Hepatocyte (in vitro differentiated cells): Measurements from ENCODE around the gene KRT31. TPM values are rescaled to one million over a fixed set of nuclear protein-coding genes. Genes with fewer than 3 reads are reported as not detected.

Experiments used
- DNase-seq: peaks from one replicate; pipeline ENCODE4 v3.0.0-alpha.2; 2016; ENCODE audit warnings: low spot score
- H2AFZ ChIP-seq: fragments of 200-600 bp; sonication (generic); 2 replicates; pipeline ENCODE4 v1.6.0; 2016; ENCODE audit warnings: antibody characterized with exemption, mild to moderate bottlenecking
- H3K27ac ChIP-seq: fragments of 200-600 bp; sonication (generic); 2 replicates; pipeline ENCODE4 v1.5.1; 2016; ENCODE audit warnings: mild to moderate bottlenecking
- H3K27me3 ChIP-seq: fragments of 200-600 bp; sonication (generic); 2 replicates; pipeline ENCODE4 v1.6.1; 2016
- H3K36me3 ChIP-seq: fragments of 200-600 bp; sonication (generic); replicated peaks from 2 replicates; pipeline ENCODE4 v1.5.1; 2016; ENCODE audit warnings: low read depth; ENCODE audit not compliant: insufficient read depth
- H3K4me1 ChIP-seq: fragments of 200-600 bp; sonication (generic); 2 replicates; pipeline ENCODE4 v1.5.1; 2016; ENCODE audit warnings: mild to moderate bottlenecking, moderate library complexity; ENCODE audit not compliant: insufficient read depth
- H3K4me2 ChIP-seq: fragments of 200-600 bp; sonication (generic); 2 replicates; pipeline ENCODE4 v1.6.0; 2016
- H3K4me3 ChIP-seq: fragments of 200-600 bp; sonication (generic); 2 replicates; pipeline ENCODE4 v1.5.1; 2016; ENCODE audit warnings: mild to moderate bottlenecking
- H3K79me2 ChIP-seq: fragments of 200-600 bp; sonication (generic); 2 replicates; pipeline ENCODE4 v1.6.0; 2017; ENCODE audit warnings: mild to moderate bottlenecking
- H3K9me2 ChIP-seq: fragments of 200-600 bp; sonication (generic); replicated peaks from 2 replicates; pipeline ENCODE4 v1.6.0; 2017; ENCODE audit warnings: mild to moderate bottlenecking; ENCODE audit not compliant: insufficient read depth
- H3K9me3 ChIP-seq: fragments of 200-600 bp; sonication (generic); 2 replicates; pipeline ENCODE4 v1.5.1; 2016; ENCODE audit warnings: low read depth, mild to moderate bottlenecking
- H4K20me1 ChIP-seq: fragments of 200-600 bp; sonication (generic); 2 replicates; pipeline ENCODE4 v1.6.0; 2016; ENCODE audit warnings: mild to moderate bottlenecking; ENCODE audit not compliant: insufficient read depth, poor library complexity, severe bottlenecking
- CTCF ChIP-seq: fragments of 200-600 bp; sonication (generic); IDR thresholded peaks from 2 replicates; pipeline ENCODE4 v1.5.1; 2016; ENCODE audit warnings: antibody characterized with exemption, mild to moderate bottlenecking; ENCODE audit not compliant: poor library complexity
- EZH2 ChIP-seq: fragments of 200-600 bp; sonication (generic); IDR thresholded peaks from 2 replicates; pipeline ENCODE4 v1.6.1; 2016; ENCODE audit warnings: antibody characterized with exemption, mild to moderate bottlenecking, borderline replicate concordance
- EZH2phosphoT487 ChIP-seq: fragments of 200-600 bp; sonication (generic); IDR thresholded peaks from one replicate; pipeline ENCODE4 v1.6.1; 2018; ENCODE audit warnings: antibody characterized with exemption, mild to moderate bottlenecking, low read depth, moderate library complexity; ENCODE audit not compliant: unreplicated experiment, severe bottlenecking
- WGBS: methylation state at CpG from one replicate; pipeline ENCODE4 v1.1.6; 2016; ENCODE audit warnings: low lambda C conversion rate; ENCODE audit errors: missing lambda C conversion rate; 5-methylcytosine and 5-hydroxymethylcytosine counted together
- polyA plus RNA-seq: library from polyadenylated mRNA; unstranded; fragments of >200 nt; fragmentation: Nextera tagmentation; extraction: Ambion mirVana; gene quantifications from 2 replicates; pipeline ENCODE4 v1.2.1, GENCODE V29; 2016
- total RNA-seq: library from RNA; depleted of rRNA; stranded (reverse); fragments of >200 nt; gene quantifications from 2 replicates; pipeline ENCODE4 v1.2.3, GENCODE V29; 2014

The KRT31 gene
- total and polyA plus RNA-seq, 2 experiments from 2014 or later: not detected

GRCh38 chr17:41404024-41404671 lies 6.7 kb upstream of the KRT31 start:
- no peak overlapping the region for H2AFZ ChIP-seq

GRCh38 chr17:41403404-41404023 lies 6.1 kb upstream of the KRT31 start:
- Histone ChIP-seq H3K4me3 (no peak overlapping the region), H3K79me2 (no peaks in the 10 kb centered on the region), H3K9me2 (no peaks in the 10 kb centered on the region), H3K27me3 (no peaks in the 10 kb centered on the region), H3K36me3 (no peaks in the 10 kb centered on the region), H4K20me1 (no peaks in the 10 kb centered on the region), H3K4me2 (no peak overlapping the region), H3K27ac (no peak overlapping the region), H2AFZ (no peak overlapping the region), H3K4me1 (peaks cover 6% of the 10 kb centered on the region), H3K9me3 (no peaks in the 10 kb centered on the region)
- WGBS: 76% methylated on average over 4 of the region's 4 CpGs
- DNase-seq: no peak
- no peak for TF ChIP-seq CTCF
- TF ChIP-seq EZH2: no peak
- no peak for TF ChIP-seq EZH2phosphoT487

More at GRCh38 chr17:41404024-41404671, 6.7 kb upstream of the KRT31 start:
- H3K4me1 ChIP-seq: peaks cover 6% of the 10 kb centered on the region
- no peak overlapping the region for H3K4me3 ChIP-seq
- H4K20me1 ChIP-seq: no peaks in the 10 kb centered on the region
- H3K4me2 ChIP-seq: no peak overlapping the region
- peak; percentile 63 for DNase-seq
- H3K9me2 ChIP-seq: no peaks in the 10 kb centered on the region
- 65% methylated on average over 7 of the region's 7 CpGs for WGBS
- H3K27me3 ChIP-seq: no peaks in the 10 kb centered on the region
- no peaks in the 10 kb centered on the region for H3K9me3 ChIP-seq
- H3K27ac ChIP-seq: peak overlapping the region; percentile 31
- H3K36me3 ChIP-seq: no peaks in the 10 kb centered on the region
- no peaks in the 10 kb centered on the region for H3K79me2 ChIP-seq
- TF ChIP-seq EZH2phosphoT487 (no peak), CTCF (no peak), EZH2 (no peak)

GRCh38 chr17:41402161-41402560 lies 4.8 kb upstream of the KRT31 start:
- 96% methylated on average over 5 of the region's 5 CpGs for WGBS
- Histone ChIP-seq H3K4me2 (no peak overlapping the region), H2AFZ (no peak overlapping the region)

More at GRCh38 chr17:41402161-41402560, 4.8 kb upstream of the KRT31 start:
- TF ChIP-seq EZH2 (no peak), EZH2phosphoT487 (no peak), CTCF (no peak)
- H3K27me3 ChIP-seq: no peaks in the 10 kb centered on the region
- no peak overlapping the region for H3K4me3 ChIP-seq
- H4K20me1 ChIP-seq: no peaks in the 10 kb centered on the region
- H3K36me3 ChIP-seq: no peaks in the 10 kb centered on the region
- DNase-seq: no peak
- no peaks in the 10 kb centered on the region for H3K9me2 ChIP-seq
- H3K79me2 ChIP-seq: no peaks in the 10 kb centered on the region
- peaks cover 6% of the 10 kb centered on the region for H3K4me1 ChIP-seq
- no peaks in the 10 kb centered on the region for H3K9me3 ChIP-seq
- no peak overlapping the region for H3K27ac ChIP-seq
